Transverse colon (tissue), 4 donors: ENCODE results near the gene NFIA. TPM values are rescaled to one million over a fixed set of nuclear protein-coding genes. Genes with fewer than 3 reads are reported as not detected.
A peak's percentile ranks its signal among the peaks of the same experiment; 100 is the strongest.

ENCODE experiments used
- DNase-seq: peaks from one replicate; pipeline ENCODE4 v3.0.0-alpha.2; 2019
- H3K27ac ChIP-seq, 4 donors: fragments of 200-600 bp; sonication (generic); 2 replicates each; pipeline ENCODE4 v1.5.1; 2016 to 2018; ENCODE audit warnings: inconsistent platforms in 4 of 4
- H3K27me3 ChIP-seq: fragments of 200-600 bp; sonication (generic); 2 replicates; pipeline ENCODE4 v1.5.1; 2017; ENCODE audit warnings: inconsistent platforms
- H3K36me3 ChIP-seq, 4 donors: fragments of 200-600 bp; sonication (generic); 2 replicates each; pipeline ENCODE4 v1.5.1; 2017 to 2019; ENCODE audit warnings: inconsistent platforms in 4 of 4
- H3K4me1 ChIP-seq, 4 donors: fragments of 200-600 bp; sonication (generic); 2 replicates each; pipeline ENCODE4 v1.5.1; 2017 to 2020; ENCODE audit warnings: inconsistent platforms in 4 of 4
- H3K4me3 ChIP-seq, 4 donors: fragments of 200-600 bp; sonication (generic); 1 replicate in 1 of 4; 2 replicates in 3 of 4; pipeline versions ENCODE4 v1.5.1 to v1.6.1; 2017 to 2019; ENCODE audit warnings: inconsistent platforms in 4 of 4
- H3K9me3 ChIP-seq, 2 donors: fragments of 200-600 bp; sonication (generic); 2 replicates each; pipeline ENCODE4 v1.5.1; 2017 to 2019; ENCODE audit warnings: inconsistent platforms in 2 of 2
- EP300 ChIP-seq: sonication (generic); formaldehyde crosslinking; IDR thresholded peaks from one replicate; pipeline ENCODE4 v1.6.1; 2017; ENCODE audit warnings: antibody characterized with exemption, low read depth
- POLR2A ChIP-seq: fragments of 450-650 bp; IDR thresholded peaks from one replicate; pipeline ENCODE4 v1.6.1; 2016; ENCODE audit warnings: antibody characterized with exemption, mild to moderate bottlenecking, moderate library complexity
- POLR2AphosphoS5 ChIP-seq, 3 donors: sonication (generic); formaldehyde crosslinking; IDR thresholded peaks; one replicate each; pipeline ENCODE4 v1.6.1; 2016; ENCODE audit warnings: antibody characterized with exemption in 3 of 3
- WGBS, 2 donors: methylation state at CpG; one replicate each; pipeline ENCODE4 v1.1.5; 2018; ENCODE audit warnings: low coverage in 1 of 2; 5-methylcytosine and 5-hydroxymethylcytosine counted together
- in situ Hi-C, 4 donors: fragments of 200-750 bp; cut with MboI; loops; one replicate each; pipeline versions ENCODE4 v1.15.0 to v1.15.1; 2017; ENCODE audit warnings: low sequenced_read_pairs in 3 of 4, low pct_ligation_motif_present in 1 of 4, low pct_unique_long_range_greater_than_20kb in 1 of 4
- intact Hi-C: fragments of 100-400 bp; cut with DNase I; formaldehyde crosslinking; loops from one replicate; pipeline ENCODE4 v1.15.1; 2023; ENCODE audit warnings: low total_unique reads
- total RNA-seq, 4 donors: library from RNA; depleted of rRNA; stranded (reverse); fragments of >200 nt; gene quantifications; one replicate each; pipeline ENCODE4 v1.1.0, GENCODE V29; 2016
- TF ChIP-seq, protein P1 (sequence below), 5 experiments: fragments of 200-600 bp in 3 of 5; fragments of 450-650 bp in 2 of 5; sonication (generic) in 3 of 5; IDR thresholded peaks; 1 replicate in 2 of 5; 2 replicates in 3 of 5; pipeline ENCODE4 v1.5.1; 2016 to 2017; ENCODE audit warnings: antibody characterized with exemption in 5 of 5, inconsistent platforms in 3 of 5, mild to moderate bottlenecking in 2 of 5, moderate library complexity in 1 of 5

The NFIA gene
- total RNA-seq, 4 donors from 2014 or later: 17.3 to 37.2 (median 29.8) TPM

DNA sequence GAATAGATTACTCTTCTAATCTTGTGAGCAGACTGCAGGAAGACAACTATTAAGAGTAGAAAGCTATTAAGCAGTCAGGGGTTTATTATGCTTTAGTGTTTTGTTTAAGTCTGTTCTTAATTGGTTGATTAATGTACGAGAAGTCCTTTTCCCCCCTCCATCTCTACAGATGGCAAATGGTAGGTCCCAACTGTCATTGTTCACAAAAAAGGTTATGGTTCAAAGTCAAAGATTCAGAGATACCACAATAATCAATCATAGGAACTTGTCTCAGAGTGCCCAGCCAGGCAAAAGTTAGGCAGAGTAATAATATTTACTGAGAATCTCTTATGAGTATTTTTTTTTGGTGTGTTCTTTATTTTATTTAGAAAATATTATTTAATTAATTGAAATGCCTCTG, 26.8 kb downstream of the NFIA start:
- intact Hi-C loops (no loop called here), in situ Hi-C loops (no loop called here)
- TF ChIP-seq POLR2AphosphoS5 (IDR thresholded peaks at IDR 0.05) (no peak), EP300 (no peak), POLR2A (no peak)
- TF ChIP-seq, protein P1, sequence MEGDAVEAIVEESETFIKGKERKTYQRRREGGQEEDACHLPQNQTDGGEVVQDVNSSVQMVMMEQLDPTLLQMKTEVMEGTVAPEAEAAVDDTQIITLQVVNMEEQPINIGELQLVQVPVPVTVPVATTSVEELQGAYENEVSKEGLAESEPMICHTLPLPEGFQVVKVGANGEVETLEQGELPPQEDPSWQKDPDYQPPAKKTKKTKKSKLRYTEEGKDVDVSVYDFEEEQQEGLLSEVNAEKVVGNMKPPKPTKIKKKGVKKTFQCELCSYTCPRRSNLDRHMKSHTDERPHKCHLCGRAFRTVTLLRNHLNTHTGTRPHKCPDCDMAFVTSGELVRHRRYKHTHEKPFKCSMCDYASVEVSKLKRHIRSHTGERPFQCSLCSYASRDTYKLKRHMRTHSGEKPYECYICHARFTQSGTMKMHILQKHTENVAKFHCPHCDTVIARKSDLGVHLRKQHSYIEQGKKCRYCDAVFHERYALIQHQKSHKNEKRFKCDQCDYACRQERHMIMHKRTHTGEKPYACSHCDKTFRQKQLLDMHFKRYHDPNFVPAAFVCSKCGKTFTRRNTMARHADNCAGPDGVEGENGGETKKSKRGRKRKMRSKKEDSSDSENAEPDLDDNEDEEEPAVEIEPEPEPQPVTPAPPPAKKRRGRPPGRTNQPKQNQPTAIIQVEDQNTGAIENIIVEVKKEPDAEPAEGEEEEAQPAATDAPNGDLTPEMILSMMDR (IDR thresholded peaks at IDR 0.05): no peak
- Histone ChIP-seq H3K27ac (no peak overlapping the region), H3K27me3 (no peaks in the 10 kb centered on the region), H3K4me3 (no peak overlapping the region), H3K9me3 (peaks cover 0 to 4% of the 10 kb centered on the region in 2 donors), H3K36me3 (no peaks in the 10 kb centered on the region), H3K4me1 (peaks cover 0 to 28% (median 5%) of the 10 kb centered on the region in 4 donors)
- DNase-seq: no peak
- WGBS, 2 donors: 72 to 80% methylated on average over 1 of the region's 1 CpG

DNA sequence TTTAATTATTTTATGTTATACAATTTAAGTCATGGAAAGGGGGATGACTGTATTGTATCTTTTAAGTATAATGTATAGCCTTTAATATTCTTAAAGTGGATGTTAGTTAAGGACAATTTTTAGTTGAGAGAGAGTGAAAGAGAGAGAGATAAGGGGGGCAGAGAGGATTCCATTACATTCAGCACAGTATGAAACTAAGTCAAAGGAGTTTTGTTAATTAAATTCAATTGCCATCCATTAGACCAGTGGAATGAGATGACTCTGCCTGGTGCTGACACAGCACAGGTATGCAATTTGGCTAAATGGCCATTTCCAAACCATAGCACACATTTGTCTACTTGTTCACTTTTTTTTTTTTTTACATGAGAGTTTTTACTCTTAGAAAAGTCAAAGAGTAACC, 27.5 kb downstream of the NFIA start:
- H3K27ac ChIP-seq: no peak overlapping the region
- DNase-seq: no peak
- H3K9me3 ChIP-seq: peaks cover 0 to 4% of the 10 kb centered on the region in 2 donors
- in situ Hi-C loops: no loop called here
- intact Hi-C loops: no loop called here
- no peaks in the 10 kb centered on the region for H3K27me3 ChIP-seq
- H3K36me3 ChIP-seq: no peaks in the 10 kb centered on the region
- TF ChIP-seq, protein P1 (IDR thresholded peaks at IDR 0.05): no peak
- TF ChIP-seq POLR2A (no peak), EP300 (no peak), POLR2AphosphoS5 (IDR thresholded peaks at IDR 0.05) (no peak)
- no peak overlapping the region for H3K4me3 ChIP-seq
- H3K4me1 ChIP-seq: peaks cover 0 to 24% (median 5%) of the 10 kb centered on the region in 4 donors

DNA sequence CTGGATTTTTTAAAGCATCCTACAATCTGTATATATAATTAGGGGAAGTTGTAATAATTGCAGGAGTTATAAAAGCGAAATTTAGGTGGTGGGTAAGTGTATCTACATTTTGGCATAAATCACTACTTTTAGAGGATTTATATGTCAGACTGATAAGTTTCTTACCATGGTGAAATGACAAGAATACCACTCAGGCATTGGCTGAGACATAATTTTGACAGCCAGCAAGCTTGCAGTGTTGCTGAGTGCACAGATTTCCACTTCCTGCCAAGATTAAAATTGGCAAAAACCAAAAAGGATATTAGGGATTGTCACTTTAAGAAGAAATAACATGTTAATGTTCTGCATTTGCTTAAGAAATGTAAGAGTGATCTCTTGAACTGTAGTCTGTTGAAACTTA, 28.2 kb downstream of the NFIA start:
- no peaks in the 10 kb centered on the region for H3K27me3 ChIP-seq
- intact Hi-C loops: no loop called here
- H3K4me3 ChIP-seq: no peak overlapping the region
- WGBS, 2 donors: 73 to 85% methylated on average over 1 of the region's 1 CpG
- no peaks in the 10 kb centered on the region for H3K36me3 ChIP-seq
- in situ Hi-C loops: no loop called here
- peaks cover 0 to 24% (median 5%) of the 10 kb centered on the region in 4 donors for H3K4me1 ChIP-seq
- no peak for DNase-seq
- H3K27ac ChIP-seq: peak overlapping the region in 3 of 4 donors; percentile 48 to 62 (median 52)
- no peak for TF ChIP-seq POLR2A
- no peak for TF ChIP-seq EP300
- TF ChIP-seq, protein P1 (IDR thresholded peaks at IDR 0.05): no peak
- no peak for TF ChIP-seq POLR2AphosphoS5 (IDR thresholded peaks at IDR 0.05)
- peaks cover 0 to 4% of the 10 kb centered on the region in 2 donors for H3K9me3 ChIP-seq

DNA sequence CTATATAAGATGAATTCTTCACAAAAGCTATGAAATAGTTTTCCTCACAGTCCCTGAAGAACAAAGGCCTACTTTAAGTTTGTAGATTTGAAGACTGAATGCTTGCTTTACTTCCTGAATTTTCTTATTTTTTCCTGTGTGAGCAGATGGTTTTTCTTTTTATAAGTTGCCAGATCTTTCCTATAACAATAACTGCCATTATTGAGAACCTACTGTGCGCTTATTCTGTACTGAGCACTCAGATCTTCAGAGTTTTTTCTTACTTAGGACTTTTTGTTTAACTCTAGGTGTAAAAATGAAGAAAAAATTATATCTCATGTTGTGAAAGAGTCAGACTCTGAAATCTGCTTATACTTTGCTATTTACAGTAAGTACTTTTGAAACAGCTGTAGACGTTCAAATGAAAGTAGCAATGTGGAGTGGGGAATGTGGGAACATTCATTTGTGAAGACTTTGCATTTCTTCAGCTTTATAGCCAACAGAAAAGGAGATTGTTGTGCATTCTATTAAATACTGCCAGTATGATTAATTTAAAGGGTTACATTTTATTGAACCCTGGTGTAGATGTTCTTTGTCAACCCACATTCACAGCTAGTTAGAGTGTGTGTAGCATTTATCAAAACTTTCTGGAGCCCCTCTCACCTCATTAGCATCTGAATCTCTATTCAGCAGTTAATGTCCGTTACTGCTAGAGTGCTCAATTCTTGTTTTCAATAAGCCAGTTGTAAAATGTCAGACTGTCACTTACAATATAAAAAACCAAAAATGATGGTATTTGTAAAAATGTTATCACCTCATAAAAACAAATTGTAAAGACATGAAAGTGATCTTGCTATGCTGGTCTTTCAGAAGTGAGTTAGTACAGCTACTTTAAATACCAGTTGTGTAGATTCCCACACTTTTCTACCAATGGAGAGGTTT, 29.0 kb downstream of the NFIA start:
- TF ChIP-seq POLR2A (no peak), POLR2AphosphoS5 (IDR thresholded peaks at IDR 0.05) (no peak)
- no peaks in the 10 kb centered on the region for H3K36me3 ChIP-seq
- DNase-seq: no peak
- in situ Hi-C loops (no loop called here), intact Hi-C loops (no loop called here)
- H3K27ac ChIP-seq: peak overlapping the region; percentile 27 to 62 (median 50)
- peaks cover 0 to 28% (median 6%) of the 10 kb centered on the region in 4 donors for H3K4me1 ChIP-seq
- H3K27me3 ChIP-seq: no peaks in the 10 kb centered on the region
- no peak overlapping the region for H3K4me3 ChIP-seq
- H3K9me3 ChIP-seq: peaks cover 0 to 4% of the 10 kb centered on the region in 2 donors
- 61 to 64% methylated on average over 3 of the region's 3 CpGs for WGBS, 2 donors
